GM19239 (cell line): ENCODE measurements around the gene BCO2.

ENCODE experiments used
- DNase-seq: peaks from one replicate; pipeline ENCODE4 v3.0.0; 2011; ENCODE audit warnings: low spot score; ENCODE audit not compliant: insufficient read length
- FAIRE-seq: peaks from 2 replicates; lab custom pipeline; 2011; peaks lifted over from hg19 to GRCh38; lab: Jason Lieb, UNC

Gene BCO2

DNA sequence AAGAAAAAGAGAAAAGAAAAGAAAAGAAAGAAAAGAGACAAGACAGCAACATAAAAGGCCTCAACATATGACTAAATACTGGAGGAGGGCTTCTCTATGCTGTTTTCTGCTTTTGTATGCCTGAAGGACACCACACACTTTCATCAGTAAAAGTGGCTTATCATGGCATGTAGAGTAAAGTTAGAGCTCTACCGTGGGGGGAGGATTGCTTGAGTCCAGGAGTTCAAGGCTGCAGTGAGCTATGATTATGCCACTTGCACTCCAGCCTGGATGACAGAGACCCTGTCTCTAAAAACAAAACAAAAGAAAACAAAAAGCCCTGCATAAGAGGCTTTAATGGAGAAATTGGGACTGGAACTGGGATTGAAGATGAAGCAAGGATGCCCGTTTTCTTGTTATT is 56.6 kb downstream of the BCO2 start:
- DNase-seq (no peak), FAIRE-seq (no peak)

- FAIRE-seq (peak; percentile 87), DNase-seq (no peak)
Measured at GRCh38 chr11:112235750-112236390, 60.6 kb downstream of the BCO2 start.

DNA sequence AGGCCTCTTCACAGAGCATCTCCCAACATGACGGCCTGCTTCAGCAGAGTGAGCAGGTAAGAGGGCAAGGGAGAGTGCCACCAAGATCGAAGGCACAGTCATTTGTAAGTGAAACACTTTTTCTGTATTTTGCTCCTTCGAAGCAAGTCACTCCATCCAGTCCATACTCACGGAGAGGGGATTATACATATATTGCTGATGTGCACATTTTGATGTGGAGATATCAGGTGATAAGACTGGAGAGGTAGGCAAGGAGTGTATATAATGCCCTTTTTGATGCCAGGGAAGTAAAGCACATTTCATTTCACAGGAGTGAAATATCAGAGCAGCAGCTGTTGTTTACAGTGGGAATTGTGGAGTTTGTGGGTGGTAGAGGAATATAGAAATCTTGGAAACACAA is 62.1 kb downstream of the BCO2 start:
- DNase-seq = no peak
- FAIRE-seq = no peak

- no peak for FAIRE-seq
- no peak for DNase-seq
Measured at GRCh38 chr11:112238041-112238440, 62.7 kb downstream of the BCO2 start.

DNA sequence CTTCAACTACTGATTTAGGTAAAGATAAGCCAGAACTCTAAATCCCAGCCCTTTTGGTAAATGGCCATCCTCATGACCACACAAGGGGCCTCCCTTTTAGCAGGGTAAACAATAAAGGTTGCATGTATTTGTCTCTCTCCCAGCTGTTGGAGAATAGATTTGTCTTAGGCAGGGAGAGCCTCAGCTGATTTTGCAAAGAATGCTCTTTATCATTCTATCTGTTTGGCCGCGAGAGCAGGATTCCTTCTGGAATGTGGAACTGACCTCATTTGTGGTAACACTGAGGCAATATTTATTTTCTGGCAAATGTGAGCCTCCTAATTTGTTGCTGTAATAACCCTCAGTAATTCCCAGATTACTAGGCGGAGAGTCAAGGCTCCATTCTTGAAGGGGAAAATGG is 66.2 kb downstream of the BCO2 start:
- no peak for DNase-seq
- FAIRE-seq = no peak

DNA sequence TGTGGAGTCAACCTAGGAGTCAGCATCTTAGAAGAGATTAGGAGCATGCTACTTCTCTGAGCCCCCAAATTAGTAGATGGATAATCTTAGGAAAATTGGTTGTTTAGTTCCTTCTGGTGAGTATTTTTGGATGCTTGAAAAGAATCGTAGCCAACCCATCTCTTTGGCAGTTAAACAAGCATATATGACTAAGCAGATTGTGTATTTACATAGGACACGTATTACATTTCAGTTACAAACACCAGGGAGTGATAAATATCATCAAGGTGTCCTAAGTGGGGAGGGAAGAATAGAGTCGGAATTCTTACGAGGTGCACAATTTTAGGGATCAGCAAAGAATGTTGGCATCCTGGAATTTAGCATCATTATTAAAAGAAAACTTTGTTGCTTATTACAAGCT is 71.9 kb downstream of the BCO2 start:
- no peak for DNase-seq
- no peak for FAIRE-seq

DNA sequence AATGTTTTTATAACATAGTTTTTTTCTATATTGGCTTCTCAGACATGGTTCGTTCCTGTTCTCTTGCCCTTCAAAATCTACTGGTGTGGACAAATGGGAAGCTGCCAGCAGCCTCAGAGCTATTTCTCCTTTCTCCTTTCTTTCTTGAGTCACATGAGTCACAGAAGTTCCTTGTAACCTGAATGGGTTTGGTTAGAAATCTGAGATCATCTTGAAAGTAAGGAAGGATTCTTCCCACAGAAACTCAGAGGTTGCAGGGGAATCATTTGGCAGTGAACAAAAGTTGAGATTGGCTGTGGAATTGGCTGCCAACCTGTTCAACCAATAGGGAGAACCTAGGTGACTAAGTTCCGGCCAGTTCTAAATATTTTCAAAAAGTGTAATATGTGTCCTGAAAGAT is 72.9 kb downstream of the BCO2 start:
- no peak for DNase-seq
- no peak for FAIRE-seq

DNA sequence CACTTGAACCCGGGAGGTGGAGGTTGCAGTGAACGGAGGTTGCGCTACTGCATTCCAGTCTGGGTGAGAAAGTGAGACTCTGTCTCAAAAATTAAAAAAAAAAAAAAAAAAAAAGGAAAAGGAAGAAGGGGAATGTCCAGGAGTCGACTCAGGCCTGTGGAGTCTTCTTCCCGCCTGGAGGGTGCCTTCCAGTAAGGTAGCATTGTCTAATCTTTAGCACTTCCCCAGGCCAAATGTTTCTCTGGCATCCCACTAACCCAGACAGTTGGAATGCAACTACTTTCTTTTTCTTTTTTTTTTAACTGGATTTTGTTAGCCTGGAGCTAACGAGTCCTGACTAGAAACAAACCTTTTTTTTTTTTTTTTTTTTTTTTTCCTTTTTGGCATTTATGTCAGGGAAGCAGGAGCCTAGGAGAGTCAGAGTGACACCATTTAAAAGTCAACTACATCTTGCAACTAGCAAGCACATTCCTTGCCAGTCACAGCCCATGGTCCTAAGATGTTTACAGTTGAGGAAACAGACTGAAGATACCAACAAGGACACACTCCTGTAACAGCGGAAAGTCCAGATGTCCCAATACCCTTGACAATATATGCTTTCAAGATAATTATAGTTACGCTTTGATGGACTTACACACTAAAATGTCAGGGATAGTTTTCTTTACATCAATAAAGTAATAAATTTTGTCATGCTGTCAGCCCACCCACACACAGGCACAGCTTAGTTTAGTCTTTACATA is 74.7 kb downstream of the BCO2 start:
- FAIRE-seq = no peak

DNA sequence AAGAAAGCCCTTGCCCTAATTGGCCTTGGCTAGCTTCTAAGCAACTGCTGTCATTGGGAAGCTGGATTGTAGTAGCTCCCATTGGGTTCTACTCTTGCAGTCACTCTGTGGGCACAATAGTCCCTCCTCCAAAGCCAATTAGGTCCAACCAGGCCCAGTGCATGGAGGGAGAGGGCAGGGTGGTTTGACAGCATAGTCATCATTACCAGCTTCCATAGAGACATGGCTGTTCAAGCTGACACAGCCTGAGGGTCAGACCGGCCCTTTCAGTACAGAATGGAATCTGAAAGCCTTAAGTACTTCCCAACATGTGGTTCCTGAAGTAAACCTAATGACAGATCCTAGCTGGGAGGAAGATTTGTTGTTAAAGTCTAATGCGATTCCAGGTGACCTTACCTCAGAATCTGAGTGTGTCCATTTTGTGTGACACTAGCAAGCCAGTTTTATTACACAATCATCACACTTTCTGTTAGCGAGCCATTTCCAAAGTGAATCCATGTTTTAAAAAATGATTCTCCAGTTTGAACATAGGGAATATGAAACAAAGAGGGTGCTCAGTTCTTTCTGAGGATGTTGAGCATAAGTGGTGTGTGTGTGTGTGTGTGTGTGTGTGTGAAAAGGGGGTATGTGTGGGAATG is 78.4 kb downstream of the BCO2 start:
- FAIRE-seq = no peak
- no peak for DNase-seq

More for the DNA sequence above, 74.7 kb downstream of the BCO2 start:
- DNase-seq = no peak

GRCh38 chr11:112255067-112255720 is 79.9 kb downstream of the BCO2 start:
- no peak for FAIRE-seq
- DNase-seq = no peak

DNA sequence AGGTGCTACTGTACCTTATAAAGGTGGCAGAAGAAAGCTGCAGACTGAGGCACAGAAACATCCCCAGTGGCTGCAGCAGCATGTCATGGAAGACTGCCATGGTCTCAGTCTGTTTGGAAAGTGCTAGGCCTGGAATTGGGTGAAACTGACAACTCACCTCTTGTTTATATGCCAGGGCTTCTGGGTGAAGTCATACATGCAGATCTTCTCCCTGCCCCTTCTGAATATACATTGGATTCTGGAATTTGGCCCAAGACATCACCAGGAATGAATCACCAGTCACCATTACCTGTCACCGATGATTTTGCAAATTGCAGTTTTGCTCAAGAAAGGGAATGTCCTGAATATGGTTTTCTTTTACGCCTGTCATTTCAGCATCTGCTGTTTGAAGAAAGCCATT is 85.2 kb downstream of the BCO2 start, which contains the start of gene PLET1:
TSS of gene PLET1 (minus strand) at position 371 of the 400 bp plus-strand sequence. CDS start at position 100, 271 bp downstream.
- DNase-seq = no peak

DNA sequence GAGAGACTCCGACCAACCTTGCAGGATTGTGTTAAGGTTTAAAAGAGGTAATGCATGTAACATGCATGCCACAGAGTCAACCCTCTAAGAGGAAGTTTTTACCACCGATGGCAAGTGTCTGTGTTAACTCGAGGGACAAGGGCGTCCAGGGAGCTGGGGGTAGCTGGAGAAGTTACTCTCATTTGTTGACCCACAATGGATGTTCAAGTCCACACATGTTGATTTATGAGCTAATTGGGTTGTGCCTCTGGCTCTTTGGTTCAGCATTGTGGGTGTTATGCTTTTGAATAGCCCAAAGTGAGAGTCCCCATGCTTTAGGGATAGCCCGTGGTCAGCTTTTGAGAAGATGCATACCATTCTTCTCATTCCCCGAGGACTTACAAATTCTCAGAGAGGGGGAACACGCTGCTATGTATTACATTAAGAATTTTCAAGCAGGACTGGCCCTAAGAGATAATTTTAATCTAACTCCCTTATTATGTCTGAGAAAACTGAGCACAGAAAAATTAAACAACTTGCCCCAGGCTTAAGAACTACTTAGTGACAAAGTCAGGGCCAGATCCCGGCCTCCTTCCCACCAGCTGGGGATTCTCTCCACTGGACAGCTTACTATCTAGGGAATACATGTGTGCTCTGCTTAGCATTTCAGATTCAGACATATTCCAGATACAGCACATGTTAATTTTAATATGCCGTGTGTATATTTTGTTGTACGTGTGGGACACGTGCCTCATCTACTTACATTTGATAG is 90.5 kb downstream of the BCO2 start:
- DNase-seq (no peak), FAIRE-seq (no peak)

More for the DNA sequence above, 85.2 kb downstream of the BCO2 start, which contains the start of gene PLET1:
- FAIRE-seq = no peak

DNA sequence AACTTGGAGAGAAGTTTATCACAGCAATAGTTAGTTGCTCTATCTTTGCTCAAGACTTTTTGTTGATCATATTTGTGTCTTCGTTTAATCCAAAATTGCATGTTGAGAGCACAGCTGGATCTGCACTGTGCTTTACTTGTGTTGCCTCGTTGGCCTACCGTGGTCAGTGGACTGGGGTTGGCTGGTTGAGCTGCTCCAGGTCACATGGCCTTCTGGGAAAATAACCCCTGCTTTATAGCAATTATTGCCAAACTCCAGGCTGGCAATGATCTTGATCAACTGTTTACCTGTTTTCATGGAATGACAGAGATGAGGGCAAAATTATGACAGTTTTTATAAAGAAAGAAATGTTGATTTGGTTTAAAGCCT is 91.1 kb downstream of the BCO2 start:
- DNase-seq (no peak), FAIRE-seq (no peak)

GRCh38 chr11:112267188-112267591 is 91.9 kb downstream of the BCO2 start:
- no peak for FAIRE-seq

DNA sequence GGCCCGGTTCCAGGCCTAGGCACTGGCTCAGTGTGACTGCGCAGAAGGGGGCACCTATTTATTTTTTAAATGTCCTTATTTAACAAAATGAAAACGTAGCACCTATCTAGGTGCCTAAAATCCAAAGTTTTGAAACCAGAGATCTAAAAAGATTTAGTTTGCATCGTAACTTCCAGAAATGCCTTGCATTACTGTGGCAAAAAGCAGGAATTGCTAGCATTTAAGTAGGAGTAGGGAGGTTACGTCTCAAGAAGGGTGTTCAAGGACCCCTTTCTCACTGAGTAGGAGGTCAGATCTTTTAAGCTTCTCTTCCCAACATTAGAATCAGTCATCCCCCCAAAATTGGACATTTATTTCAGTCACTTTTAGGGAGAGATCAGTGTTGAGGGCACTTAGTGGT is 93.1 kb downstream of the BCO2 start:
- DNase-seq = no peak
- FAIRE-seq = no peak

More at GRCh38 chr11:112267188-112267591, 91.9 kb downstream of the BCO2 start:
- no peak for DNase-seq
